Endothelial cell of umbilical vein (primary cell): Measurements from ENCODE around the gene TYSND1. TPM values are rescaled to one million over a fixed set of nuclear protein-coding genes. Genes with fewer than 3 reads are reported as not detected.

Source experiments
- BruUV-seq: library from RNA; stranded (reverse); fragments of 400-500 nt; replicated peaks from 2 replicates; lab custom pipeline; 2021; lab: Mats Ljungman, UMichigan
- CTCF ChIA-PET: fragments of 300-600, 350-600 bp; sonication (Branson Sonifier 250); formaldehyde crosslinking; loops from one replicate; lab custom pipeline; 2021; ENCODE audit warnings: antibody characterized with exemption, inconsistent platforms; lab: Charles Lee
- POLR2A ChIA-PET: fragments of 300-600, 350-600 bp; sonication (Branson Sonifier 250); formaldehyde crosslinking; loops from one replicate; lab custom pipeline; 2021; ENCODE audit warnings: antibody characterized with exemption, inconsistent platforms; lab: Charles Lee
- DNase-seq: peaks from one replicate; pipeline ENCODE4 v3.0.0-alpha.2; 2011; ENCODE audit warnings: low read depth, low spot score
- FAIRE-seq: peaks from 2 replicates; lab custom pipeline; 2011; peaks lifted over from hg19 to GRCh38; lab: Jason Lieb, UNC
- H2AFZ ChIP-seq: 2 replicates; pipeline ENCODE4 v1.6.0; 2012; ENCODE audit warnings: low read depth, low read length, control low read depth, inconsistent platforms
- H3K27ac ChIP-seq: 2 replicates; pipeline ENCODE4 v1.5.1; 2011; ENCODE audit warnings: low read depth, mild to moderate bottlenecking, control low read depth, low read length, moderate library complexity; ENCODE audit not compliant: insufficient read depth
- H3K27me3 ChIP-seq, 2 experiments: 2 replicates each; pipeline versions ENCODE4 v1.6.0 to v1.6.1; 2011; ENCODE audit warnings: low read length in 2 of 2, mixed read lengths in 1 of 2; ENCODE audit not compliant: control insufficient read depth in 2 of 2, insufficient read depth in 2 of 2
- H3K36me3 ChIP-seq, 2 experiments: 2 replicates in 1 of 2; 3 replicates in 1 of 2; pipeline ENCODE4 v1.5.1; 2011; ENCODE audit warnings: low read length in 2 of 2, mild to moderate bottlenecking in 1 of 2, moderate library complexity in 1 of 2; ENCODE audit not compliant: control insufficient read depth in 2 of 2, insufficient read depth in 2 of 2; ENCODE audit errors: extremely low read depth in 1 of 2
- H3K4me1 ChIP-seq: 3 replicates; pipeline ENCODE4 v1.5.1; 2011; ENCODE audit warnings: mild to moderate bottlenecking, low read length; ENCODE audit not compliant: control insufficient read depth, insufficient read depth; ENCODE audit errors: extremely low read depth
- H3K4me2 ChIP-seq: 2 replicates; pipeline ENCODE4 v1.6.1; 2011; ENCODE audit warnings: low read length, control low read depth, mixed read lengths; ENCODE audit not compliant: insufficient read depth
- H3K4me3 ChIP-seq, 3 experiments: fragments of 200-600 bp in 1 of 3; sonication (generic), shearing (Covaris generic) in 1 of 3; replicated peaks in 1 of 3; 2 replicates each; pipeline ENCODE4 v1.5.1; 2011 to 2016; ENCODE audit warnings: control low read depth in 3 of 3, low read length in 3 of 3, mild to moderate bottlenecking in 2 of 3, inconsistent platforms in 1 of 3, low read depth in 1 of 3, moderate library complexity in 1 of 3; ENCODE audit not compliant: insufficient read depth in 1 of 3
- H3K79me2 ChIP-seq: 2 replicates; pipeline ENCODE4 v1.6.0; 2012; ENCODE audit warnings: low read length, inconsistent platforms; ENCODE audit not compliant: control insufficient read depth, insufficient read depth
- H3K9ac ChIP-seq: replicated peaks from 2 replicates; pipeline ENCODE3; 2011; ENCODE audit warnings: low read length, control low read depth; ENCODE audit not compliant: insufficient read depth; ENCODE audit errors: extremely low read depth
- H3K9me1 ChIP-seq: replicated peaks from 3 replicates; pipeline ENCODE4 v1.6.0; 2011; ENCODE audit warnings: mild to moderate bottlenecking, low read length; ENCODE audit not compliant: control insufficient read depth, insufficient read depth; ENCODE audit errors: extremely low read depth
- H3K9me3 ChIP-seq: replicated peaks from 2 replicates; pipeline ENCODE4 v1.5.1; 2012; ENCODE audit warnings: low read length, inconsistent platforms; ENCODE audit not compliant: control insufficient read depth, insufficient read depth
- H4K20me1 ChIP-seq: replicated peaks from 2 replicates; pipeline ENCODE3; 2011; ENCODE audit warnings: mild to moderate bottlenecking, low read length; ENCODE audit not compliant: control insufficient read depth, insufficient read depth; ENCODE audit errors: extremely low read depth
- CTCF ChIP-seq, 2 donors: IDR thresholded peaks; 1 replicate in 1 of 2; 2 replicates in 1 of 2; pipeline ENCODE4 v1.5.1; 2011; ENCODE audit warnings: low read length in 2 of 2, mild to moderate bottlenecking in 2 of 2, moderate library complexity in 2 of 2, control low read depth in 1 of 2, inconsistent platforms in 1 of 2, low read depth in 1 of 2; ENCODE audit not compliant: insufficient read depth in 1 of 2; ENCODE audit errors: extremely low read depth in 1 of 2
- EZH2 ChIP-seq: IDR thresholded peaks from 2 replicates; pipeline ENCODE4 v1.6.1; 2012; ENCODE audit warnings: borderline replicate concordance, low read depth, mild to moderate bottlenecking, moderate library complexity, low read length, inconsistent platforms; ENCODE audit not compliant: severe bottlenecking
- FOS ChIP-seq: IDR thresholded peaks from 2 replicates; pipeline ENCODE4 v1.6.1; 2011; ENCODE audit warnings: mild to moderate bottlenecking, low read length, moderate library complexity, borderline replicate concordance; ENCODE audit not compliant: insufficient read depth
- GATA2 ChIP-seq: IDR thresholded peaks from 2 replicates; pipeline ENCODE4 v1.7.0; 2011; ENCODE audit warnings: low read depth, mild to moderate bottlenecking, moderate library complexity, mixed read lengths, low read length; ENCODE audit not compliant: insufficient read length, insufficient read depth
- JUN ChIP-seq: IDR thresholded peaks from 2 replicates; pipeline ENCODE4 v1.6.1; 2011; ENCODE audit warnings: borderline replicate concordance, low read depth; ENCODE audit not compliant: insufficient read length, insufficient read depth
- MAX ChIP-seq: IDR thresholded peaks from 2 replicates; pipeline ENCODE4 v1.6.1; 2011; ENCODE audit not compliant: insufficient read depth, insufficient read length
- MYC ChIP-seq: IDR thresholded peaks from one replicate; pipeline ENCODE4 v1.6.1; 2011; ENCODE audit warnings: mild to moderate bottlenecking, low read depth, low read length
- POLR2A ChIP-seq: IDR thresholded peaks from 2 replicates; pipeline ENCODE4 v1.6.1; 2012; ENCODE audit warnings: low read depth, mild to moderate bottlenecking, control low read depth, low read length
- POLR2AphosphoS5 ChIP-seq: IDR thresholded peaks from 2 replicates; pipeline ENCODE4 v1.6.1; 2012; ENCODE audit warnings: low read depth, mild to moderate bottlenecking, control low read depth, low read length, moderate library complexity; ENCODE audit not compliant: insufficient read depth
- dilution Hi-C: fragments of 300-500 bp; cut with MboI; formaldehyde crosslinking; loops from one replicate; pipeline ENCODE4 v1.15.0; 2019; ENCODE audit warnings: low sequenced_read_pairs; ENCODE audit not compliant: extremely low pct_ligation_motif_present
- intact Hi-C: fragments of 100-400 bp; cut with micrococcal nuclease; formaldehyde crosslinking; loops from one replicate; pipeline ENCODE4 v1.10.0; 2022
- polyA plus RNA-seq, 4 experiments: library from polyadenylated mRNA; depleted of rRNA in 3 of 4; stranded (reverse) in 3 of 4; unstranded in 1 of 4; fragments of >200 nt; gene quantifications; 2 replicates each; pipeline versions ENCODE4 v1.2.1 to v1.2.3, GENCODE V29; 2011 to 2012; ENCODE audit warnings: missing spikeins in 1 of 4
- total RNA-seq: library from RNA; stranded (reverse); gene quantifications from 2 replicates; pipeline ENCODE4 v1.2.3, GENCODE V29; 2021

The TYSND1 gene
- total and polyA plus RNA-seq, 2 donors (not counting 3 experiments of a cell fraction or from before 2014, with no cell fraction given) = 5.1 to 7.8 TPM

GRCh38 chr10:70124918-70125317 lies 21.6 kb downstream of the TYSND1 start:
- Histone ChIP-seq H3K27me3 (no peaks in the 10 kb centered on the region), H3K36me3 (no peaks in the 10 kb centered on the region), H3K4me1 (no peaks in the 10 kb centered on the region), H3K27ac (no peak overlapping the region), H3K4me2 (no peak overlapping the region), H3K79me2 (no peaks in the 10 kb centered on the region), H2AFZ (no peak overlapping the region), H3K4me3 (no peak overlapping the region), H3K9ac (no peak overlapping the region), H4K20me1 (no peaks in the 10 kb centered on the region), H3K9me1 (no peaks in the 10 kb centered on the region), H3K9me3 (no peaks in the 10 kb centered on the region)
- DNase-seq (no peak), FAIRE-seq (no peak)
- intact Hi-C loops = no loop called here
- BruUV-seq = no TSS peak
- no peak for TF ChIP-seq GATA2
- TF ChIP-seq FOS = no peak
- TF ChIP-seq CTCF (IDR thresholded peaks at IDR 0.05; ENCODE audit: extremely low read depth in 1 of 2, insufficient read depth in 1 of 2, low read depth in 1 of 2, low read length in 2 of 2) = no peak
- no peak for TF ChIP-seq EZH2
- no peak for TF ChIP-seq MYC
- TF ChIP-seq POLR2AphosphoS5 = no peak
- TF ChIP-seq JUN = no peak
- TF ChIP-seq POLR2A = no peak
- no peak for TF ChIP-seq MAX
- POLR2A ChIA-PET = no interaction called here
- CTCF ChIA-PET = interaction anchor here (2.2 kb wide), 1 partner anchor 9 kb away, joined by 13 read pairs; no protein-coding TSS in a partner anchor
- dilution Hi-C loops = no loop called here
